HuH-7 (cell line): Measurements from ENCODE around the gene CPOX.

Source experiments
- DNase-seq: peaks from one replicate; pipeline ENCODE4 v3.0.0; 2011; ENCODE audit warnings: low spot score

The CPOX gene

GRCh38 chr3:98534734-98535133 lies 58.7 kb downstream of the CPOX start:
- no peak for DNase-seq

GRCh38 chr3:98534168-98534567 lies 59.2 kb downstream of the CPOX start:
- no peak for DNase-seq

GRCh38 chr3:98532709-98533571 lies 60.5 kb downstream of the CPOX start:
- no peak for DNase-seq

- DNase-seq = no peak
Observed at GRCh38 chr3:98532275-98532637, 61.2 kb downstream of the CPOX start.

- DNase-seq = no peak
Observed at GRCh38 chr3:98531622-98532274, 61.7 kb downstream of the CPOX start, which contains the start of gene GPR15. GPR15 (plus strand) TSS chr3:98531978; CDS start chr3:98532034, 56 bp downstream.

- no peak for DNase-seq
Observed at GRCh38 chr3:98530676-98531075, 62.7 kb downstream of the CPOX start.

- DNase-seq = no peak
Observed at GRCh38 chr3:98529856-98530459, 63.5 kb downstream of the CPOX start.
